Measurements from ENCODE around the gene TMTC4. TPM values are rescaled to one million over a fixed set of nuclear protein-coding genes. Genes with fewer than 3 reads are reported as not detected.

TMTC4 gene
- total and polyA plus RNA-seq, 9 donors = 12.7 to 18.2 (median 15.2) TPM

Other genes starting within 250 kb of the TMTC4 start
- 3.9 TPM for gene GGACT, start 86.0 kb downstream of the TMTC4 start, total RNA-seq
- 1 to 10 TPM; 2.2 to 4.6 (median 2.5) TPM for gene GGACT, start 86.0 kb downstream of the TMTC4 start, polyA plus RNA-seq (ENCODE audit: insufficient read depth in 1 of 8, insufficient read length in 8 of 8, low replicate concordance in 1 of 8)